ENCODE results near the gene CREG1. TPM values are rescaled to one million over a fixed set of nuclear protein-coding genes. Genes with fewer than 3 reads are reported as not detected.

CREG1 gene
- total RNA-seq, 2 experiments from 2014 or later, result 9.7 to 10.0 TPM

GRCh38 chr1:167492481-167492910 is 61.1 kb downstream of the CREG1 start:
- peak; percentile 89 for DNase-seq
- CTCF ChIA-PET, result interaction anchor here (0.8 to 2.5 kb wide), 6 partner anchors 10 to 42 kb away, joined by 3 to 9 read pairs (median 4); partner anchors contain the start of gene CD247

GRCh38 chr1:167491586-167492461 is 61.7 kb downstream of the CREG1 start:
- ChIA-PET CTCF (interaction anchor here (0.9 to 3.8 kb wide), 4 partner anchors 10 to 38 kb away, joined by 3 to 18 read pairs (median 6); partner anchors contain the start of gene CD247), POLR2A (interaction anchor here (0.8 to 3.0 kb wide), 14 partner anchors 8 to 136 kb away, joined by 3 to 16 read pairs (median 6); no protein-coding TSS in a partner anchor)
- Mint-ChIP-seq H3K27me3 (no peaks in the 10 kb centered on the region), H3K36me3 (ENCODE audit: low read depth) (peaks cover 69% of the 10 kb centered on the region), H3K4me3 (peak overlapping the region; percentile 67), H3K4me1 (ENCODE audit: low read depth) (peaks cover 91% of the 10 kb centered on the region), H3K9me3 (no peaks in the 10 kb centered on the region), H3K27ac (peak overlapping the region; percentile 96)
- no peak for TF ChIP-seq CTCF (IDR thresholded peaks at IDR 0.05)
- intact Hi-C loops (cut with micrococcal nuclease), result loop anchor here (1.0 kb wide), 1 partner anchor 8 kb away; no protein-coding TSS in a partner anchor
- DNase-seq (peak; percentile 74), ATAC-seq (peak; percentile 46)

More at GRCh38 chr1:167492481-167492910, 61.1 kb downstream of the CREG1 start:
- H3K36me3 Mint-ChIP-seq (ENCODE audit: low read depth), result peaks cover 68% of the 10 kb centered on the region
- peak overlapping the region; percentile 67 for H3K4me3 Mint-ChIP-seq
- H3K9me3 Mint-ChIP-seq, result no peaks in the 10 kb centered on the region
- H3K27ac Mint-ChIP-seq, result peak overlapping the region; percentile 96
- no peak for TF ChIP-seq CTCF (IDR thresholded peaks at IDR 0.05)
- ATAC-seq, result peak; percentile 79
- H3K27me3 Mint-ChIP-seq, result no peaks in the 10 kb centered on the region
- intact Hi-C loops (cut with micrococcal nuclease), result loop anchor here (1.0 kb wide), 1 partner anchor 8 kb away; no protein-coding TSS in a partner anchor
- H3K4me1 Mint-ChIP-seq (ENCODE audit: low read depth), result peaks cover 91% of the 10 kb centered on the region
- POLR2A ChIA-PET, result interaction anchor here (0.8 to 3.0 kb wide), 15 partner anchors 9 to 135 kb away, joined by 3 to 16 read pairs (median 5); partner anchors contain the start of gene CD247

Other genes starting within 250 kb of the CREG1 start
- gene CD247, start 35.2 kb downstream of the CREG1 start, total RNA-seq, result 100 to 1,000 TPM; 224 to 229 TPM
- gene RCSD1, start 76.5 kb upstream of the CREG1 start, total RNA-seq, result 10 to 100 TPM; 66.4 to 67.9 TPM
- 10 to 100 TPM; 14.8 to 15.4 TPM for gene MPZL1, start 168.2 kb upstream of the CREG1 start, total RNA-seq